Limb (tissue), 2 donors: ENCODE data around the gene GLMN.
A peak's percentile ranks its signal among the peaks of the same experiment; 100 is the strongest.
"Not testable (repeated sequence)": the region's sequence is repeated elsewhere in the genome, so short reads cannot be mapped to it uniquely, and the experiment has no call there.

Experiments
- DNase-seq, 2 donors: peaks; one replicate each; pipeline ENCODE4 v3.0.0-alpha.2; 2016; ENCODE audit errors: extremely low spot score in 2 of 2

GLMN gene

DNA sequence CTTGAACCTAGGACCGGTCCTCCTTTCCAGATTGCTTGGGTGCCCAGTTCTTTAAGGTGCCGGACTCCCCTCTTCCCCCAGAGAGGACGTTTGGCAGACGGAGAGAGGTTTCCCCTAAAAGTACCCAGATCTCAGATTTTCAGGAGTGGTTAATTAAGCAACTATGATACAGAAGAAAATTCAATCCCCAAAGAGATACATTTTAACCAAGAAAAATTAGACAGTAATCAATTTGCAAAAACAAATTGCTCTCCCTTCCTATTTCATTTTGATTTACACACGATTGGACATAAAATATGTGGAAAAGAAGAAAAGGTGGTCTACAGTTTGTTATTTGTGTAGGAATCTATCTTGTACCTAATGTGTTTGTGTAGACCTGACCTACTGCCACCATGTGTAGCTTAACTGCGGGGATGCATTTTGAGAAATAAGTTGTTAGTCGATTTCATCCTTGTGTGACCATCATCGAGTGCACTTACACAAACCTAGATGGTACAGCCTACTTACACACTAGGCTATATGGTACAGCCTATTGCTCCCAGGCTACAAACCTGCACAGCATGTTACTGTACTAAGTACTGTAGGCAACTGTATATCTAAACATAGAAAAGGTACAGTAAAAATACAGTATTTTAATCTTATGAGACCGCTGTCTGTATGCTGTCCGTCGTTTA is 827 bp upstream of the GLMN start:
- DNase-seq: no peak

DNA sequence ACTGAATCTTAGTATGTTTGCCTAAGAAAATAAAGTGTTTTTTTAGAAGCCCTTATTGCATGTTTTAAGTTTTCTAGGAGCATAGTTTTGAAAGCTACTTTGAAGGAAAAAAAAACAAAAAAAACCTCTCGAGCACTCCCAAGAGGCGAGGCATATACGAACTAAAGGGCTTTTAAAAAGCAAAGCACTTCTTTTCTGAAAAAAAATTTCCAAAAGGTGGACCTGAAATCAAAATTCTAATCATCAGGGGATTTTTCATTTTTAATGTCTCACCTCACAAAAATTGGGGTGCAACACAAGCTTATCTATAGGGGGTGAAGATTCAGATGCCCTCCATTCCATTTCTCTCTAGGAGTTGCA is 594 bp downstream of the GLMN start:
- DNase-seq: no peak

DNA sequence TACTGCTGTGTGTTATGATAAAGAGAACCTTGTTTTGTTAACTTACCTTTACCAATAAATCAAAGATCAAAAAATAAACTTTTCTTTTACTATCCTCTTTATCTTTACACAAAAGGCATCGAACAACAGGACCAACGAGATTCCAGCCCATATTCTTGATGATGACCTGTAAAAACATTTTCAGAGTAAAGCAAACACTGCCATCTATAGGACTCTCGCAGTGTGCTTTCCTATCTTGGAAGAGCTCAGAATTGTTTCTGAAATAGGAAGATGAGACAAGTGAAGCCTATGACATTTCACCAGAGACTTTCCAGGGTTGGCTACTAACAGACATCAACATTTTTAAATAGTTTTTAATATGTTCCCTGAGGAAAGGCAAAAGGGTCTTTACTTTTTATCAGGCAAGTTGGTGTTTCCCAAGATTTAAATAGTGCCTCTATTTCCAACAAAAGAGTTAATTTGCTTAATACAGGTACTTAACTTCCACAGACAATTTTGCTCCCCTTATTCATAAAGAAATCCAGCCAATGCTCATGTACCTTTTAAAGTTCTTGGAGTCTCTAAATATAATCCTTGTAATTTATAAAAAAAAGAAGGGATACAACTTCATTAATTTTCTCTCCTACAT is 7.3 kb downstream of the GLMN start:
- DNase-seq: peak in 1 of 2 donors; percentile 49

- DNase-seq: not testable (repeated sequence)
Observed at GRCh38 chr1:92281411-92281810, 17.4 kb downstream of the GLMN start.

- DNase-seq: not testable (repeated sequence)
Observed at GRCh38 chr1:92279781-92280180, 19.0 kb downstream of the GLMN start.

GRCh38 chr1:92277105-92277723 is 21.6 kb downstream of the GLMN start:
- DNase-seq: no peak

GRCh38 chr1:92276082-92276481 is 22.7 kb downstream of the GLMN start:
- DNase-seq: no peak

DNA sequence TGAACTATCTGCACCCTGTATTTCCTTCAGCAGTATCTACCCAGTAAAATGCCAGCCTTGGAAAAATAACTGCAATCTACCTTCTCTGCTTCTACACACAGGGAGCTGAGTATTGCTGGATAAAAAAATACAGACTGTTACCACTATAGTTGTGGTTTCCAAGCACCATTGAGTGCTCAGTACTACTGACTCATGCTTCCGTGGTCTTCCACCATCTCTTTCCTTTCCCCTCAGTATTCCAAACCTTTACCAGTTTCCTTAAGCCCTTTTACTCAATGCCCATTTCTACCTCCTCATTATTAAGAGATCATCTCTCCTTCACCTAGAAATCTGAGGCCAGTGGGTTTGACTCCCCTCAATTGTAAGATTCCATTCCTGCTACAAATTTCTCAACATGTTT is 23.8 kb downstream of the GLMN start:
- no peak for DNase-seq

DNA sequence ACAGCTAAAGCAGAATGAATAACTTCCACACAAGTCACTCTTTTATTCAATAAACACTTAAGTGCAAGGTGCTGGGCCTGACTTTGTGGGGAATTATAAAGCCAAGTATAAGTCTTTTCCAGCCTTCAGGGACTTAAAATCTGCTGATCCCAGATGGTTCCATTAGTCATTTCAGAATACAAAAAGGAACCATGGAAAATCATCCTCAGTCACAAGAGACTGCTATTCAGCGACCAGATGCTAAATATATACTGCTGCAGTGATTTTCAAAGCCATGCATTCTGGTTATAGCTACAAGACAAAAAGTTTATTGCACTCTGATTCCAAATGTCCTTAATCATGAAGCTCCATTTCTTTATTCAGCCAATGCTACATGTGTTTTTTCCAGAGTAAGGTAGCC is 25.7 kb downstream of the GLMN start:
- no peak for DNase-seq

GRCh38 chr1:92262516-92262915 is 36.3 kb downstream of the GLMN start:
- no peak for DNase-seq

GRCh38 chr1:92259350-92259749 is 39.4 kb downstream of the GLMN start:
- DNase-seq: no peak

- not testable (repeated sequence) for DNase-seq
Observed at GRCh38 chr1:92254714-92255113, 44.1 kb downstream of the GLMN start.

DNA sequence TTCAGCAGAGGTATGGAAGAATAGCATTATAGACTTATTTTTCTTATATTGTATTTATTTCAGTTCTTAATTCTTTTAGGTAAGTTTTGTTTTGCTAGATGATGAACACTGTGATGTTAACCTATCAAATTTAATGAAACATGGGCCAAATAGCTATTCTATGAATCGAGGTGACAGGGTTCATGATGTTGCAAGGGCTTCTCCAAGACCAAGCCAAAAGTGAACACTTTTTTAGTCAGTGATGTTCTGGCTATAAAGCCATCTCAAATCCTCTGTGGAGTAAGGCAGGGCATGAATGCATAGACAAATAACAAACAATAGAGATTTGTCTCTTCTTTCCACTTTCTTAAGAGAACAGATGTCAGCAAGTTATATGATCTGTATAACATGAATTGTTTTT is 54.4 kb downstream of the GLMN start:
- DNase-seq: no peak

DNA sequence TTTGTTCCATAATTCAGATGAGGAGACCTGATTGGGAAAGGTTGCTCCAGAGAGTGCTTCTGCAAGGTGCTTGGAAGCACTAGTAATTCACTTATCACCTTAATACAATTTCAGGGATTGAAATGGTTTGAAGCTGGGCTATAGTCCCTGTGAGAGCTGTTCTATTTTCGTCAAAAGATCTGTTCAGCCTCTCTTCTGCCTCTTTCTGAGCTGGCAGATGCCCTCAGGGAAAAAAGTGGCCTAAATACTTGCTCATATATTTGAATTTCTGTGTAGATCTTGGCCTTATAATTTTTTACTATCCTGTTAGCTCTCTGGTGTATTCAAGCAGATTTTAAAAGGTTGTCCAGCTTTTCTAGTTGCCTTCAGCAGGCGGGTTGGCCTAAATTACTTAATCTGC is 58.8 kb downstream of the GLMN start:
- DNase-seq: no peak

GRCh38 chr1:92230736-92231135 is 68.1 kb downstream of the GLMN start:
- DNase-seq: no peak

DNA sequence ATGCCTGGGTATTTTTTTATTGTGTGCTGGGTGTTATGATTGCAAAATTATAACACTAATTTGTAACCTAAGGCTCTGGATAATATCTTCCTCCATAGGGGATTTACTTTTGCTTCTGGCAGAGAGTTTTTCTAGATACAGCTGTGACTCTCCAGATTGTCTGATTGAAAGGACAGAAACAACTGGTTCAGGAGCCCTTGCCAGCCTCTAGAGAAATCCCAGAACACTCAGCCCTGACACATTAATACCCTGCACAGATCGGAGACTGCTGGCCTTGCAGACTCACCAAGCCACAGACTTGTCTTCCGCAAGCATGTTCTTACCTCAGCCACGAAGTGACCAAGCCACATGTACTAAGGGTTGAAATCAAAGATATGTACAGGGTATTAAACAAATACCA is 70.4 kb downstream of the GLMN start:
- DNase-seq: no peak

GRCh38 chr1:92219028-92219427 is 79.8 kb downstream of the GLMN start:
- DNase-seq: no peak

GRCh38 chr1:92218559-92218958 is 80.2 kb downstream of the GLMN start:
- no peak for DNase-seq

DNA sequence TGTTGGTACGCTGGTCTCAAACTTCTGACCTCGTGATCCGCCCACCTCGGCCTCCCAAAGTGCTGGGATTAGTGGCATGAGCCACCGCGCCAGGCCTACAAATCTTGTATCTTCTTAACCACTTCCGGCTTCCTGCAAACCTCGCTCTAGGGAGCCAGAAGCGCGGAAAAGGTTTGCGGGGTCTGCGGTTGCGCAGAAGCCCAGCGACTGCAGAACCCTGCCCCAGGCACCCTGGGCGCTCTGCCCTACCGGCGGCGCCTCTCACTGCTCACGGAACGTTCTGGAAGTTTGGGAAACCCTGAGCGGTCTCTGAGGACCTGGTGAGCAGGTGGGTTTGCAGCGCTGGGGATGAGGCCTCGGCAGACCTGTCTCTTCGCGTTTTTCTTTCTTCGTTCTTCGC is 81.1 kb downstream of the GLMN start, which contains the start of gene C1orf146:
TSS of gene C1orf146 (plus strand) at position 195 of the 400 bp plus-strand sequence. CDS start 13,506 bp downstream, outside the sequence.
- DNase-seq: no peak

GRCh38 chr1:92211166-92211565 is 87.6 kb downstream of the GLMN start:
- DNase-seq: no peak

- DNase-seq: no peak
Observed at GRCh38 chr1:92210701-92211100, 88.1 kb downstream of the GLMN start.

DNA sequence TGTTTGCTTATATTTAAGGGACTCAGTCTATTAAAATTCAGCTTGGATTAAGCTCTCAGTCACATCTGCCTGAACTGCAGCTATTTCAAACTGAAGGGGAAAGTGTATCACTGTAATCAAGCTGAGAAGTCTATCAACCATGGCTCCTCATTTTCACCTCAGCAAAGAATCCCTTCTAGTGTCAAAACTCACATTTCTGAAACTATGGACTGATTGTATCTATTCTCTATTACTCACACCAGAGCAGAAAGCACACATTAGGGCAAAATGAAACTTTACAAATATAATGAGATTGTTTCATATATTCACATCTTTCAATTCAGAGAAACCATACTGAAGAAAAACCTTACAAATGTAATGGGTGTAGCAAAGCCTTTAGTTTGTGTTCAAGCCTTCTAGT is 95.7 kb downstream of the GLMN start:
- no peak for DNase-seq

GRCh38 chr1:92201973-92202372 is 96.8 kb downstream of the GLMN start:
- DNase-seq: no peak
